Breast epithelium (tissue), 4 donors: ENCODE measurements around the gene SDR42E2. TPM values are rescaled to one million over a fixed set of nuclear protein-coding genes. Genes with fewer than 3 reads are reported as not detected.

Source experiments
- DNase-seq, 2 donors: peaks; one replicate each; pipeline ENCODE4 v3.0.0-alpha.2; 2019; ENCODE audit warnings: low spot score in 2 of 2
- H3K27ac ChIP-seq, 2 donors: fragments of 200-600 bp; sonication (generic) in 1 of 2; one replicate each; pipeline ENCODE4 v1.5.1; 2016 to 2019; ENCODE audit warnings: mild to moderate bottlenecking in 1 of 2
- H3K27me3 ChIP-seq, 2 donors: fragments of 200-600 bp; sonication (generic) in 1 of 2; one replicate each; pipeline versions ENCODE4 v1.5.1 to v1.6.0; 2017 to 2019; ENCODE audit warnings: control low read depth in 1 of 2, mild to moderate bottlenecking in 1 of 2
- H3K36me3 ChIP-seq: fragments of 200-600 bp; one replicate; pipeline ENCODE4 v1.5.1; 2019
- H3K4me1 ChIP-seq, 2 donors: fragments of 200-600 bp; sonication (generic); one replicate each; pipeline ENCODE4 v1.5.1; 2016 to 2019; ENCODE audit warnings: control low read depth in 1 of 2
- H3K4me3 ChIP-seq, 3 donors: fragments of 200-600 bp; sonication (generic); 1 replicate in 2 of 3; 2 replicates in 1 of 3; pipeline ENCODE4 v1.5.1; 2016 to 2019; ENCODE audit warnings: mild to moderate bottlenecking in 3 of 3, moderate library complexity in 2 of 3
- H3K9me3 ChIP-seq, 2 donors: fragments of 200-600 bp; sonication (generic) in 1 of 2; one replicate each; pipeline ENCODE4 v1.5.1; 2016 to 2019; ENCODE audit warnings: control low read depth in 1 of 2
- CTCF ChIP-seq, 3 donors: fragments of 450-650 bp; IDR thresholded peaks; one replicate each; pipeline ENCODE4 v1.5.1; 2016 to 2017; ENCODE audit warnings: antibody characterized with exemption in 3 of 3, mild to moderate bottlenecking in 3 of 3, moderate library complexity in 3 of 3
- POLR2A ChIP-seq: fragments of 450-650 bp; IDR thresholded peaks from one replicate; pipeline ENCODE4 v1.6.1; 2016; ENCODE audit warnings: antibody characterized with exemption, mild to moderate bottlenecking, moderate library complexity
- POLR2AphosphoS5 ChIP-seq, 3 donors: sonication (generic); formaldehyde crosslinking; IDR thresholded peaks; one replicate each; pipeline ENCODE4 v1.6.1; 2017; ENCODE audit warnings: antibody characterized with exemption in 3 of 3
- intact Hi-C: fragments of 100-400 bp; cut with DNase I; formaldehyde crosslinking; loops from one replicate; pipeline ENCODE4 v1.15.1; 2023; ENCODE audit warnings: low total_unique reads
- total RNA-seq, 3 donors: library from RNA; depleted of rRNA; stranded (reverse); fragments of >200 nt; gene quantifications; one replicate each; pipeline ENCODE4 v1.1.0, GENCODE V29; 2016

Gene SDR42E2
- total RNA-seq, 3 donors from 2014 or later = 0.16 TPM; not detected in 2

- no peaks in the 10 kb centered on the region for H3K9me3 ChIP-seq
- no peaks in the 10 kb centered on the region for H3K27me3 ChIP-seq
- intact Hi-C loops = no loop called here
- H3K36me3 ChIP-seq = no peaks in the 10 kb centered on the region
- H3K4me1 ChIP-seq = peaks cover 9 to 11% of the 10 kb centered on the region in 2 donors
- H3K27ac ChIP-seq = peak overlapping the region; percentile 97 to 98
- DNase-seq = peak; percentile 100
- peak overlapping the region; percentile 38 to 68 (median 63) for H3K4me3 ChIP-seq
- TF ChIP-seq CTCF (IDR thresholded peaks at IDR 0.05) = no peak
- TF ChIP-seq POLR2A = peak; percentile 92
- TF ChIP-seq POLR2AphosphoS5 (IDR thresholded peaks at IDR 0.05) = peak; percentile 94 to 97 (median 94)
Measured at GRCh38 chr16:22190776-22191531, 28.6 kb downstream of the SDR42E2 start.

- no peaks in the 10 kb centered on the region for H3K27me3 ChIP-seq
- intact Hi-C loops = no loop called here
- H3K9me3 ChIP-seq = no peaks in the 10 kb centered on the region
- peak overlapping the region; percentile 97 to 98 for H3K27ac ChIP-seq
- no peaks in the 10 kb centered on the region for H3K36me3 ChIP-seq
- H3K4me3 ChIP-seq = peak overlapping the region; percentile 38 to 68 (median 63)
- H3K4me1 ChIP-seq = peaks cover 9 to 11% of the 10 kb centered on the region in 2 donors
- DNase-seq = no peak
- TF ChIP-seq POLR2A = no peak
- TF ChIP-seq CTCF (IDR thresholded peaks at IDR 0.05) = no peak
- no peak for TF ChIP-seq POLR2AphosphoS5 (IDR thresholded peaks at IDR 0.05)
Measured at GRCh38 chr16:22191532-22192260, 29.4 kb downstream of the SDR42E2 start.

GRCh38 chr16:22192261-22193062, 30.2 kb downstream of the SDR42E2 start:
- DNase-seq = peak; percentile 78 to 90
- Histone ChIP-seq H3K9me3 (no peaks in the 10 kb centered on the region), H3K4me3 (peak overlapping the region; percentile 38 to 68 (median 63)), H3K4me1 (peaks cover 9 to 11% of the 10 kb centered on the region in 2 donors), H3K36me3 (no peaks in the 10 kb centered on the region), H3K27ac (peak overlapping the region; percentile 97 to 98), H3K27me3 (no peaks in the 10 kb centered on the region)
- intact Hi-C loops = no loop called here
- TF ChIP-seq CTCF (IDR thresholded peaks at IDR 0.05) (no peak), POLR2A (no peak), POLR2AphosphoS5 (IDR thresholded peaks at IDR 0.05) (peak; percentile 37 to 68 (median 55))

GRCh38 chr16:22193063-22193411, 30.7 kb downstream of the SDR42E2 start:
- no peak for DNase-seq
- no peaks in the 10 kb centered on the region for H3K9me3 ChIP-seq
- intact Hi-C loops = no loop called here
- peak overlapping the region; percentile 97 to 98 for H3K27ac ChIP-seq
- H3K4me3 ChIP-seq = peak overlapping the region in 1 of 3 donors; percentile 63
- H3K27me3 ChIP-seq = no peaks in the 10 kb centered on the region
- peaks cover 9 to 11% of the 10 kb centered on the region in 2 donors for H3K4me1 ChIP-seq
- TF ChIP-seq CTCF (IDR thresholded peaks at IDR 0.05) (no peak), POLR2AphosphoS5 (IDR thresholded peaks at IDR 0.05) (no peak), POLR2A (no peak)
- H3K36me3 ChIP-seq = no peaks in the 10 kb centered on the region
